ENCODE data around the gene CFAP54. TPM values are rescaled to one million over a fixed set of nuclear protein-coding genes. Genes with fewer than 3 reads are reported as not detected.
"Not testable (repeated sequence)": the region's sequence is repeated elsewhere in the genome, so short reads cannot be mapped to it uniquely, and the experiment has no call there.

Gene CFAP54
- total RNA-seq, 1 experiment from 2014 or later, result 0.20 TPM

DNA sequence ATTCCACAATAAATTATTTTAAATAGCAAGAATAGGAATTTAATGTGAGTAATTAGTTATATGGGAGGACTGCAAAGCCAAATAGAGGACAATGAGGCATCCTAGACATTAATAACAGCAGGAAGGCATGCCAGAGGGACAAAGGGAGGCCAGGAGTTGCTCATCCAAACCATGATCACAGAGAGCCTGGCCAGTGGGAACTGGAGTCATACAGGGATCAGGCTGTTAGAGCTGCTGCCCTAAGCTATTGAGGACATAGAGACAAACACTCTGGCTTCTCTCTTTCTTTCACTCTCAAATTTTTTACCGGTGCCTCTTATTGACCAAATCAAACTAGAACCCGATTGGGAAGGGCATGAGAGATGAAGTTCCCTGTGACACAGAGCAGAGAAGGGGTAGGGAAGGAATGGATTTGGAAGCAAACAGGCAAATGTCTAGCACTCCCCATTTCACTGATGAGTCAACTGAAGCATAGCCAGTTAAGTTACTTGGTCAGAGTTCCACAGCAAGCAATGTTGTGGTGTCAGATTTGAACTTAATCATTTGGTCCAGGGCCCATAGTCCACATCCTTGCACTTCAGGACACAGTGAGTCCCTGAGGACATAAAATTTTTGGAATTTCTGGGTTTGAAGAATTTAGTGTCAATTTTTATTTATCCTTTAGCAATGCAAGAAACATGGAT lies 17.9 kb upstream of the CFAP54 start:
- DNase-seq (ENCODE audit: low spot score), result no peak
- in situ Hi-C loops (cut with HindIII; ENCODE audit: low sequenced_read_pairs), result no loop called here

DNA sequence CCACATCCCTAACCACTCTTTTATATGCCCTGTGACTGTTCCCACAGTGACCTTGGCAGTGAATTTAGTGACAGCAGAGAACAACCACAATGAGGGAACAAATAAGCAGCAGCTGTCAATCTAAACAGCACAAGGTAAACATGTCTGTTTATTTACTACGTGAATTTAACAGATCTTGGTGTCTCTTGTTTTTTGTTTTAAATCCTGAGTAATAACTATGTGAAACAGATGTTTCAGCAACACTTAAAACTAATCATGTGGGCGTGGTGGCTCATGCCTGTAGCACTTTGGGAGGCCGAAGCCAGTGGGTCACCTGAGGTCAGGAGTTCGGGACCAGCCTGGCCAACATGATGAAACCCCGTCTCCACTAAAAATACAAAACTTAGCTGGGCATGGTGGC lies 17.0 kb upstream of the CFAP54 start:
- DNase-seq (ENCODE audit: low spot score), result no peak
- in situ Hi-C loops (cut with HindIII; ENCODE audit: low sequenced_read_pairs), result no loop called here

DNA sequence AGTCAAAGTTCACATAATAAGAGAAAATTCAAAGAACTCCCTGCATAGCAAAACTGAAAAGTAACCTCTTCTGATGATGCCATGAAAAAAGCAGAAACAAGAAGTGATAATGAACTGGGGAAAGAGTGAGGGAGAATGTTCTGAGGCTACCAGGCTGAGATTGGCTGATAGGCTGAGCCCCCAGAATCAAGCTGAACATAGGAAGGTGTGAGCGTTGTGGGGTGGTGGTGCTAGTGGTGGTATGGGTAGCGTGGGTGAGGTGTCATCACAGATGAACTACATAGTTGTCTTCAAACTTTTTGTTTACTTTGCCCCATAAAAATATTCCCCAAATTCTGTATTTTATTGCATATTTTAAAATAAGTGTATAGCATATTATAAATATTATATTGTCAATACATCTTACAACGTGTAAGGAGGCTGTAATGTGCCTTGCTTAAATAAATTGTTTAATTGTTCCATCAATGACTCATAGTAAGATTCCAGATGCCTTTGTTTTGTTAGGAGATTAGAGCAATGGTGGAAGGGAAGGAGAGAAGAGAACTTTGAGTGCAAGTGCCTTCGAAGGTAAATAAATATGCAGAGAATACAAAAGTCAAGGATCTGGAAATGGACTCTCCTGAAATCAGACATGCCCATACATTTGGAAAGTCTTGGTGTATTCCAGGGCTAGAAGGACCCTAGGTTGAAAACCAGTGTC lies 15.8 kb upstream of the CFAP54 start:
- in situ Hi-C loops (cut with HindIII; ENCODE audit: low sequenced_read_pairs), result no loop called here

DNA sequence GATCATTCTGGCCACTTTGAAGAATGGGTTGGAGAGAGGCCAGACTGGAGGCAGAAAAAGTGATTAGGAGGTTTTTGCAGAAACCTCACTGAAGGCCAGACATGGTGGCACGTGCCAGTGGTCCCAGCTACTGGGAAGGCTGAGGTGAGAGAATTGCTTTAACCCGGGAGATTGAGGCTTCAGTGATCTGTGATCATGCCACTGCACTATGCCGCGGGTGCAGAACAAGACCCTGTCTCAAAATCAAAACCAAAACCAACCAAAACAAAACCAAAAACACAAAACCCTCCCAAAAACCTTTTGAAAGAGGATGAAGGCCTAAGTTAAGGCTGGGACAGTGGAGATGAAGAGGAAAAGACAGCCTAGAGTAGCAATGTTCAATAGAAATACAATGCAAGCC lies 15.2 kb upstream of the CFAP54 start:
- DNase-seq (ENCODE audit: low spot score), result no peak
- in situ Hi-C loops (cut with HindIII; ENCODE audit: low sequenced_read_pairs), result no loop called here

More for the DNA sequence above, 15.8 kb upstream of the CFAP54 start:
- DNase-seq (ENCODE audit: low spot score), result no peak

DNA sequence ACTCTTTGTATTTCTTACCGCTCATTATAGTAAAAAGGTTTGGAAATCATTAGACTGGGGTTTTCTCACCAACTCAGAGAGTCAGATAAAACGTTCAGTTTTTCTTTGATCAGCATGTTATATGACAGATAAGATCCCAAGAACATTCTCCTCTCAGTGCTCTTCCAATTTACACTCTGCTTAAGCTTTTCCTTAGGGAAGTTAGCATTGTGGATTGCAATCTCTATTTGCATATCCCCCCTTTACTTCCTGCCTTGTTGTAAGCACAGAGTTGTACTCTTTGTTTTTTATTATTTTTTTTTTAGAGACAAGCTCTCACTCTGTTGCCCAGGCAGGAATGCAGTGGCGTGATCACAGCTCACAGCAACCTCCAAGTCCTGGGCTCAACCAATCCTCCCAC lies 11.4 kb upstream of the CFAP54 start:
- in situ Hi-C loops (cut with HindIII; ENCODE audit: low sequenced_read_pairs), result no loop called here
- no peak for DNase-seq (ENCODE audit: low spot score)

DNA sequence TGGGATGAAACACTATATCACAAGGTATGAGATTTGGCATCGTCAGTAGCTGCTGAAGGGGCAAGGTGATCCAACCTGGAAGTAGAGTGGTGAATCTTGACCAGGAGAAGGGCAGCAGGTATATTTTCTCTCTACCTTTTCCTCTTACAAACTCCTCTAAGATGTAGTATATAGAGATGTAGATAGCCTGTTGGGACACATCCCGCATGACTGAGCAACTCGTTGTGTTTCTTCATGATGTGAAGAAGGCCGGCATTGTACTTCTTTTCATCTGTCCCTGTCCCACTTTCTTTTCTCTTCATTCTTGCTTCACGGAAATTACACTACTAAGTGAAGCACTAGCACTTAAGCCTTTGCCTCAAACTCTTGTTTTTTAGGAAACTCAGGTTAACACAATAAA lies 7.3 kb upstream of the CFAP54 start:
- in situ Hi-C loops (cut with HindIII; ENCODE audit: low sequenced_read_pairs), result no loop called here
- DNase-seq (ENCODE audit: low spot score), result no peak

DNA sequence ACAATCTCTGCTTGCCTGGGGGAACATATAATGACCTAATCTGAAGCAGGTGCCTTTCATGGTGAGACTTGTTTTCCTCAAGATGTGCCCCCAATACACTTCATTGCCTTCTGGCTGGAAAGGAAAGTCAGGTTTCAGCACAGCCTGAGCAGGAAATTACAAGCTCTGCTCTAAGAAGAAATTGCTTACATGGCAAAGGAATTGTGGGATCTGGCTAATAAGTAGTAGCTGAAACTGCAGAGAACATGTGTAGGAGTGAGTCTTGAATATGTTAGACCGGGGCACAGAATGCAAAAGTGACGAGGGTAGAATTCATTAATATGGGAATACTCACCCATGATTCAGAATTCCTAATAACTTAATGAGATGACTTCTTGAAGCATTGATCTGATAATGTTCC lies 6.3 kb upstream of the CFAP54 start:
- no peak for DNase-seq (ENCODE audit: low spot score)
- in situ Hi-C loops (cut with HindIII; ENCODE audit: low sequenced_read_pairs), result no loop called here

DNA sequence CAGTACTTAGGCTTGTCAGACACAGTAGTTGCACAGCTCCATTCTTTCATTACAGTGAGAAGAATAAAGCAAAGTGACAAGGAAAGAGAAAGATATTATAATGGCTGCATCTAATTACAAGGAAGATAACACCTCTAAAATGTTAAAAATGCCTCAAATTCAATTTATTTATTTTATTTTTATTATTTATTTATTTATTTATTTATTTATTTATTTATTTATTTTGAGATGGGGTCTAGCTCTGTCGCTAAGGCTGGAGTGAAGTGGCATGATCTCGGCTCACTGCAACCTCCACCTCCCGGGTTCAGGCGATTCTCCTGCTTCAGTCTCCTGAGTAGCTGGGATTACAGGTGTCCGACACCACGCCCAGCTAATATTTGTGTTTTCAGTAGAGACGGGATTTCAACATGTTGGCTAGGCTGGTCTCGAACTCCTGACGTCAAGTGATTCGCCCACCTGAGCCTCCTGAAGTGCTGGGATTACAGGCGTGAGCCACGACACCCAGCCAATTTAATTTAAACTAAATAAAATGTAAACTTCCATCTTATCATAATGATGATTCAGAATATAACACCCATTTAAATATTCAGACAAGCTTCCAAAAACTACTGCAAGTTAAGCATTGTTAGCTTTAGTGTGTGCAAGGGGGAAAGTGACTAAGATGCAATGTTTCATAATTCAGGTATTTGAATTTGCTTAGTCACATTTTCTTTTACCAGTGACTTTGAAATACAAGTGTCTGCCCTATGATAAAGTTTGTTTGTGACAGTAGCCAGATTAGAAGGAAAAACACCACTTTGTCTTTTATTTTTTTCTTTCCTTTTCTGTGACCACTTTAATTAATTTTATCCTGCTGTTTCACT lies 2.4 kb upstream of the CFAP54 start:
- no peak for DNase-seq (ENCODE audit: low spot score)
- in situ Hi-C loops (cut with HindIII; ENCODE audit: low sequenced_read_pairs), result no loop called here

DNA sequence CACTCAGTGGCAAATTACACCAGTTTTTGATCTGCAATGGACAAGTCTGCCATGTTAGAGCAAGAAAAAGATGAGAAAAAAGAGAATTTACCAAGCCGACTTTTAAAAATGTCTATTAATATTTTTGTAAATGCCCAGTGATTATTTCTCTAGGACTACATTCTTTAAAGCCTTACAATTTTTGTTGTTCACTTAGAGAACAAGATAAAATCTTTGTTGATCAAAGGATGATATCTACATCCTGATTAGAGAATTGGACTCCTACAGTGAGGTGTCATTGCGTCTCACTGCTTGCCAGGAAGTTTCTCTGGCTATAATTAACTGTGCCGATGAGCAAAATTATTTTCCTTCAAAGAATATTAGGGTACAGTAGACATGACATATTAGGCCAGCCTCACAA lies 1.7 kb upstream of the CFAP54 start:
- DNase-seq (ENCODE audit: low spot score), result no peak
- in situ Hi-C loops (cut with HindIII; ENCODE audit: low sequenced_read_pairs), result no loop called here

DNA sequence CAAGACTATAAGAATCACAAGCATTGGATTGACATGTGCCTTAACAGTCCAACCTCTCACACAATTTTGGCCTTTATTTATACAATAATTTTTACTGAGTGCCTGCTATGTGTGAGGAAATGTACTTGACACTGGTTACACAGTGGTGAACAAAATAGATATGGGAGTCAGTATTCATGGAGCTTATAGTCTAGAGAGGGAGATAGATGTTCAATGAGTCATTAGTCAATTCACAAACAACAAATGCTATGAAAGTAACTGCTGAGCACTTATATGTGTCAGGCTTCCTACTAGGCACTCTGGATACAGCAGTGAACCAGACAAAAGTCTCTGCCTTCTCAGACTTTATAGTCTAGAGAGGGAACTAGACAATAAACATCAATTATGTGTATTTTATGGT lies 3.7 kb downstream of the CFAP54 start:
- in situ Hi-C loops (cut with HindIII; ENCODE audit: low sequenced_read_pairs), result no loop called here
- no peak for DNase-seq (ENCODE audit: low spot score)

DNA sequence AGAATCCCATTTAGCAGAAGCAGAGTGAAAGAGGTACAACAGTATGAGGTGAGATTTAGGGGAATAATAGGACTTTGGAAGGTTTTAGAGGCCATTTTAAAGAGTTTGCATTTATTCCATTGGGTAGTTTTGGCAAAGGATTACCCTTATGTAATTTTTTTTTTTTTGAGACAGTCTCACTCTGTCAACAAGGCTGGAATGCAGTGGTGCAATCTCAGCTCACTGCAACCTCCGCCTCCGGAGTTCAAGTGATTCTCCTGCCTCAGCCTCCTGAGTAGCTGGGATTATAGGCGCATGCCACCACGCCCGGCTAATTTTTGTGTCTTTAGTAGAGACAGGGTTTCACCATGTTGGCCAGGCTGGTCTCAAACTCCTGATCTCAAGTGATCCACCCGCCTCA lies 4.8 kb downstream of the CFAP54 start:
- DNase-seq (ENCODE audit: low spot score); in situ Hi-C loops (cut with HindIII; ENCODE audit: low sequenced_read_pairs): not testable (repeated sequence)

DNA sequence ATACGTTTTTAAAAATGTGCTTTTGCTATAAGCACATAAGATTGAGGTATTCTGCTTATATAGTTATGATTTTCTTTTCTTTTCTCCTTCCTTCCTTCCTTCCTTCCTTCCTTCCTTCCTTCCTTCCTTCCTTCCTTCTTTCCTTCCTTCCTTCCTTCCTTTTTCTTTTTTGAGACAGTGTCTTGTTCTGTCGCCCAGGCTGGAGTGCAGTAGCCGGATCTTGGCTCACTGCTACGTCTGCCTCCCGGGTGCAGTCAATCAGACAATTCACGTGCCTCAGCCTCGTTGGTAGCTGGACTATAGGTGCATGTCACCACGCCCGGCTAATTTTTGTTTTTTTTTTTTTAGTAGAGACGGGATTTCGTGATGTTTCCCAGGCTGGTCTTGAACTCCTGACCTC lies 5.8 kb downstream of the CFAP54 start:
- in situ Hi-C loops (cut with HindIII; ENCODE audit: low sequenced_read_pairs), result no loop called here
- no peak for DNase-seq (ENCODE audit: low spot score)

DNA sequence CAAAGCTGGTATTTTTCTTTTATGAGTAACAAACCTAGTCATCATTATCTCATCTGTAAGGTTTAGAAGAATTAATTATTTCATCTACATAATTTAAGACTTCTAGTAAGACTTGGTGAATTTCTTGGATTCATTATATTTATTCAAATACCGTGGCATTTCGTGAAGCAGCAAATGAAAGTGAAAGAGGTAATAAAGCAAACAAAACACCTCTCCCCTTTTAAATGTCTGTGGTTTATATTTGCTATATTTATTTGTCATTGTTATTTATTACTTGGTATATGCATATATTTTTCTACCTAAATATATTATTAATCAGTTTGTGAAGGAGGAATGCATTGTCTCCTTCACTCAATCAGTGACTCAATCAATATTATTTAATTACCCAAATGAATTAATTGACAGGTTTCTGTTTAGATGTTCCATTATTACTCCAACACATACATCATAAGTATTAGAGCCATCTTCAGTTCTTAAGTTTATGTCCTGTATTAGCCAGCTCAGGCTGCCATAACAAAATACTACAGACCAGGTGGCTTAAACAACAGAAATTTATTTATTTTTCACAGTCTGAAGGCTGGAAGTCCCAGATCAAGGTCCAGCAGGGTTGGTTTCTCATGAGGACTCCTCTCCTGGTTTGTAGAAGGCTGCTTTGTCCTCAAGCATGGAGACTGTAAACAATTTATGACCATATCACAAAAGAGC lies 6.6 kb downstream of the CFAP54 start:
- no peak for DNase-seq (ENCODE audit: low spot score)
- in situ Hi-C loops (cut with HindIII; ENCODE audit: low sequenced_read_pairs), result no loop called here

DNA sequence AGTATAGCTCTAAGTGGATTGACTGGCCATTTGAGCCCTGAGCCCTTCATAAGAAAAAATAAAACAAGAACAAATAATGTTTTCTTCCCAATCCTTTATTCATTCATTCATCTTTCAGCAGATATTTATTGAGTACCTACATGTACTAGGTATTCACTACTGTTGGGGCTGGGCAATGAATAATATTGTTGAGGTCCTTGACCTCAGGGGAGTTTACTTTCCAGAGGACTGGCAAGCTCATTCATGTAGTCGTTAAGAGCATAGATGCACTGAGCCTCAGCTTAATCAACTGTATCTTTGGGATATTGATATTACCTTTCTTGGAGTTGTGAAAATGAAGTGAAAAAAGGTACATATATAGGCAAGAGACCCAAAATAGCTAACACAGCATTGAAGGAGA lies 7.6 kb downstream of the CFAP54 start:
- in situ Hi-C loops (cut with HindIII; ENCODE audit: low sequenced_read_pairs), result no loop called here
- no peak for DNase-seq (ENCODE audit: low spot score)

DNA sequence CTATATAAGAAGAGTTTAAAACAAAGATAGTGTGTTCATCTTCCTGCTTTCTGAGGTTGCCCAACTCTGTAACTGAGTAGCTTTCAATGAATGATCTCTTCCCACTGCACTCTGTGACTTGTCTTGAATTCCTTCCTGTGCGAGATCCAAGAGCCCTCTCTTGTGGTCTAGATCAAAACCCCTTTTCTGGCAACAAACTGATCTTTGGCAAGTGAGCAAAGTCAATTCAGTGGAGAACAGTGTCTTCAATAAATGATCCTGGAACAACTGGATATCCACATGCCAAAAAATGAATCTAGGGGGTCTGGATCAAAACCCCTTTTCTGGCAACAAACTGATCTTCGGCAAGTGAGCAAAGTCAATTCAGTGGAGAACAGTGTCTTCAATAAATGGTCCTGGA lies 8.5 kb downstream of the CFAP54 start:
- in situ Hi-C loops (cut with HindIII; ENCODE audit: low sequenced_read_pairs), result no loop called here
- no peak for DNase-seq (ENCODE audit: low spot score)

DNA sequence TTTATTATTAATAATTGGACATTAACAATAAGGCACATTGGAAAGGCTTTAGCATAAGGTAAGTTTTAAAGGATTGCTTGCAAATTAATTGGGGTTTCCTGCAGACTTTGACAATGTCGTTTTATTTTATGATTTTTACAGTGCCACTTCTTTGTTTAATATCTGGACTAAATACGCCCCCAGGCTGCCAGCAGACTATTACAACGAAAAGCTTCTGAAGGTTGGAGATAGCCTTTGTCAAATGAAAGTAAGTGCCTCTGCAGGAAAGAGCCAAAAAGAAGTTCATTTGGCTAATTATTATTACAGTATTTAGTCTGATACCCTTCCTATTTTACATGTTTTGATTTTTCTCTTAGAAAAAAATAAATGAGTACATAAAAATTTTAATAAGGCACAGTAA lies 11.3 kb downstream of the CFAP54 start:
- in situ Hi-C loops (cut with HindIII; ENCODE audit: low sequenced_read_pairs), result no loop called here

DNA sequence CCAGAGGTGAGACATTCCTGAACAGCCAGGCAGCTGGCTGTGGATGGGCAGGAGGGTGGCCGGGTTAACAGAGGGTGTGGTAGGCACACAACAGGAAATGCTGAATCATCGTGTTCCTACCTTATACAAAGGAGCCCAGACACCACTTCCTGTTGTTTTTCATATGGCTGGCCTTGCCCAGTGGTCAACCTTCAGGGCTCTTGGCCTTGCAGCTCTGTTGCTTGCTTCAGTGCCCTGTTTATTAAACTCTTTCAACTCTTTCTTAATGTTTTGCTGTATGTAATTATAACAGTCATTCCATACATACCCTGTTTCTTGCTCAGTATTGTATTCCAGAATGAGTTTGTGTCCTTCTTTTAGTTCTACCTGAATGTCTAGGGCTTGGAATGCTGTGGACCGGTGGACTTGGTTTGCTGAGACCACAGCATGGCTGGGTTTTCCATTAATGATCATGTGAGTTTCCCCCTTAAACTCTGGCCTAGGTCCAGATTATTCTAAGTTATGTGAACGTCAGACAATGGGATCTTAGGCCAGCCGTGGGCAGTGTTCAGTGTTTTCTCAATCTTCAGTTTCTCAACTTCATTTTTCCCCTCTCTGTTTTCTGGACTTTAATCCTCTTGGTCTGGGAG lies 11.9 kb downstream of the CFAP54 start:
- DNase-seq (ENCODE audit: low spot score), result no peak
- in situ Hi-C loops (cut with HindIII; ENCODE audit: low sequenced_read_pairs), result no loop called here

More for the DNA sequence above, 11.3 kb downstream of the CFAP54 start:
- peak; percentile 19 for DNase-seq (ENCODE audit: low spot score)

DNA sequence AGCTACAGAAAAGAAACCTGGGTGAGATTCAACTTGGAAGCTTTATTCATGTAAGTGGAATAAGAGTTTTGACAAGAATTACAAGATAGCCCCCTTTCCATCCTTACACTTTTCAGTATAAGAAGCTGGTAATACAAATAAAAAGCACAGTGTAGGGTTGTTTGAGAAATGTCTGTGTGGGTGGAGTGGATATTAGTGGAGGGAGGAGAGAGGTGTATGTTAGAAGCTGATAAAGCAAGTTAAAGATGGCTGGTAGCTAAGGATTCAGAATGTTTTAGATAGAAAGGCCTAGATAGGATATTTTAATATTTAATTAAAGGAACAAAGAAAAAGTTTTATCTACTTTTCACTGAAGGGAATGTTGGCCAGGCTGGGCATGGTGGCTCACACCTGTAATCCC lies 12.5 kb downstream of the CFAP54 start:
- in situ Hi-C loops (cut with HindIII; ENCODE audit: low sequenced_read_pairs), result no loop called here
- DNase-seq (ENCODE audit: low spot score), result no peak

DNA sequence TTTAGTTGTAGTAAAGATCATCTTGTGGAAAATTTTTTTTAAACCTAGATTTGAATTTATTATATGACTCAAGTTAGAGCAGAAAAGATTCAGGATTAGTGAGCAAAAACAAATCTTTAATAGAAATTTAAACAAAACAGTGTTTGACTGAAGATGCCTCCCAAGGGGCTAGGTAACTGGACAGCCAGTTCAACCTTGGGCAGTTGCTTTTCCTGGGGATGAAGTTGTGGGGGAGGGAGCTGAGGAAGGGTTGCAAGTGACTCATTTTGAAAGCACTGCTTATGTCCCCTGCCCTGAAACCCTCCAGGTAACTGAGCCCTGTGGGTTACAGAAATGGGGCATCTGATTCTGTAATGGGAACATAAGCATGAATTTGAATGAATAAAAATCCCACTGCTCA lies 13.1 kb downstream of the CFAP54 start:
- in situ Hi-C loops (cut with HindIII; ENCODE audit: low sequenced_read_pairs), result no loop called here
- DNase-seq (ENCODE audit: low spot score), result no peak

All from G401 (cell line).